ENCODE results near the gene CAPN5. TPM values are rescaled to one million over a fixed set of nuclear protein-coding genes. Genes with fewer than 3 reads are reported as not detected.
"Not testable (repeated sequence)": the region's sequence is repeated elsewhere in the genome, so short reads cannot be mapped to it uniquely, and the experiment has no call there.

The CAPN5 gene
- total and polyA plus RNA-seq, 2 of the 13 experiments (the other 11 are each of a cell fraction or from before 2014, with no cell fraction given), result 0.27 to 1.2 TPM

DNA sequence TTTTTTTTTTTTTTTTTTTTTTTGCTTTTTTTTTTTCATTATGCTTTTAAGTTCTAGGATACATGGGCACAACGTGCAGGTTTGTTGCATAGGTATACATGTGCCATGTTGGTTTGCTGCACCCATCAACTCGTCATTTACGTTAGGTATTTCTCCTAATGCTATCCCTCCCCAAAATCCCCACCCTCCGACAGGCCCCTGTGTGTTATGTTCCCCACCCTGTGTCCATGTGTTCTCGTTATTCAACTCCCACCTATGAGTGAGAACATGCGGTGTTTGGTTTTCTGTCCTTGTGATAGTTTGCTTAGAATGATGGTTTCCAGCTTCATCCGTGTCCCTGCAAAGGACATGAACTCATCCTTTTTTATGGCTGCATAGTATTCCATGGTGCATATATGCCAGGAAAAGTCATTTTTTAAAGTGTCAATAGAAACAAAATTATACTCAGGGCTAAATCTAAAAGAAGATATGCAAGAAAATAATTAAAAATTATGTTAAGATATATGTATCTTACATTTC lies 18.8 kb upstream of the CAPN5 start:
- ChIA-PET CTCF (ENCODE audit: low intra/inter-chr PET ratio, low total read pairs) (interaction anchor here (0.7 to 4.1 kb wide), 7 partner anchors 15 to 238 kb away, joined by 3 to 85 read pairs (median 11); no protein-coding TSS in a partner anchor), POLR2A (interaction anchor here (0.6 to 1.4 kb wide), 5 partner anchors 15 to 146 kb away, joined by 3 to 16 read pairs (median 4); no protein-coding TSS in a partner anchor)
- not testable (repeated sequence) for ATAC-seq; FAIRE-seq; H3K4me2 ChIP-seq (ENCODE audit: low read depth, low read length); H3K79me2 ChIP-seq (ENCODE audit: insufficient read depth, low read length); H3K36me3 ChIP-seq (replicated peaks in 1 of 2; ENCODE audit: control insufficient read depth in 1 of 2, insufficient read depth in 2 of 2, low read length in 2 of 2); H4K20me1 ChIP-seq (ENCODE audit: insufficient read depth, low read length); H3K27ac ChIP-seq (ENCODE audit: extremely low read length, insufficient read depth, low read length); H3K4me3 ChIP-seq (replicated peaks in 1 of 3; ENCODE audit: insufficient read depth in 1 of 3, low read depth in 2 of 3, low read length in 3 of 3); BruUV-seq (replicated peaks); DNase-seq (ENCODE audit: low spot score); H2AFZ ChIP-seq (ENCODE audit: low read length); H3K9me3 ChIP-seq (ENCODE audit: low read length); H3K9ac ChIP-seq (ENCODE audit: insufficient read depth, low read depth, low read length)
- intact Hi-C loops (cut with micrococcal nuclease; ENCODE audit: unreplicated experiment), result loop anchor here (1.0 to 10.0 kb wide), 5 partner anchors 53 to 323 kb away; no protein-coding TSS in a partner anchor
- in situ Hi-C loops (cut with HindIII; ENCODE audit: extremely low pct_ligation_motif_present, low pct_unique_long_range_greater_than_20kb), result loop anchor here (5.0 to 25.0 kb wide), 2 partner anchors 44 to 136 kb away; no protein-coding TSS in a partner anchor
- H3K27me3 ChIP-seq (ENCODE audit: control insufficient read depth in 1 of 2, insufficient read depth in 2 of 2, low read length in 2 of 2), result peaks cover 0 to 19% of the 10 kb centered on the region in 2 experiments; a peak in 4 of 5 replicates
- TF ChIP-seq, protein P1, sequence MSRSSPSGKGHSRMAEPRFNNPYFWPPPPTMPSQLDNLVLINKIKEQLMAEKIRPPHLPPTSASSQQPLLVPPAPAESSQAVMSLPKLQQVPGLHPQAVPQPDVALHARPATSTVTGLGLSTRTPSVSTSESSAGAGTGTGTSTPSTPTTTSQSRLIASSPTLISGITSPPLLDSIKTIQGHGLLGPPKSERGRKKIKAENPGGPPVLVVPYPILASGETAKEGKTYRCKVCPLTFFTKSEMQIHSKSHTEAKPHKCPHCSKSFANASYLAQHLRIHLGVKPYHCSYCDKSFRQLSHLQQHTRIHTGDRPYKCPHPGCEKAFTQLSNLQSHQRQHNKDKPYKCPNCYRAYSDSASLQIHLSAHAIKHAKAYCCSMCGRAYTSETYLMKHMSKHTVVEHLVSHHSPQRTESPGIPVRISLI (CRISPR knock-in tag; IDR thresholded peaks at IDR 0.05; ENCODE audit: borderline replicate concordance), result peak; percentile 47; the same call in 1 of the 2 replicates
- 53% methylated on average over 7 of the region's 7 CpGs for WGBS (ENCODE audit: low lambda C conversion rate)
- H3K4me1 ChIP-seq (ENCODE audit: insufficient read depth, low read length), result peaks cover 31% of the 10 kb centered on the region

DNA sequence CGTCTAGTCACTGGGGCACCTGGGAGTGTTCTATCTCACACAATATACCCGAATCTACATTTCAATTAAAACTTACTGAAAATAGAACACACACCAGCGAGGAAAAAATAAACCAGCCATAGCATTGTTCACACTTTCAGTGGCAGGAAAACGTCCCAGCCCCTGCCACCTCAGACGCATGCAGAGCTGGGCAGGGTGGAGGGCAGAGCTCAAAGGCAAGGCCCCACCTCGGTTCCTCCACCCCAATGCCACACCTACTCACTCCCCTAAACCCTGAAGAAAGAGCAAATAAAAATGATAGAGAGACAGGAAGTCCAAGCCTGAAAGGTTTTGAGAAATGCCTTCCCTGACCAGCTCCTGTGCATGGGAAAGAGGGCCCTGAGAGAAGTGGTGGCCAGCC lies 17.7 kb upstream of the CAPN5 start:
- no peak overlapping the region for H3K27ac ChIP-seq (ENCODE audit: extremely low read length, insufficient read depth, low read length)
- H3K9ac ChIP-seq (ENCODE audit: insufficient read depth, low read depth, low read length), result no peak overlapping the region
- no peak overlapping the region for H2AFZ ChIP-seq (ENCODE audit: low read length)
- BruUV-seq (replicated peaks), result no TSS peak
- no peak for FAIRE-seq
- H3K9me3 ChIP-seq (ENCODE audit: low read length), result no peaks in the 10 kb centered on the region
- DNase-seq (ENCODE audit: low spot score), result no peak
- ChIA-PET CTCF (ENCODE audit: low intra/inter-chr PET ratio, low total read pairs) (interaction anchor here (3.1 to 4.1 kb wide), 2 partner anchors 41 to 64 kb away, joined by 19 to 85 read pairs; no protein-coding TSS in a partner anchor), POLR2A (no interaction called here)
- no peaks in the 10 kb centered on the region for H4K20me1 ChIP-seq (ENCODE audit: insufficient read depth, low read length)
- peaks cover 1 to 22% of the 10 kb centered on the region in 2 experiments; a peak in 4 of 5 replicates for H3K27me3 ChIP-seq (ENCODE audit: control insufficient read depth in 1 of 2, insufficient read depth in 2 of 2, low read length in 2 of 2)
- H3K36me3 ChIP-seq (replicated peaks in 1 of 2; ENCODE audit: control insufficient read depth in 1 of 2, insufficient read depth in 2 of 2, low read length in 2 of 2), result no peaks in the 10 kb centered on the region
- H3K79me2 ChIP-seq (ENCODE audit: insufficient read depth, low read length), result no peaks in the 10 kb centered on the region
- TF ChIP-seq GZF1 (CRISPR knock-in tag; IDR thresholded peaks at IDR 0.05) (no peak), SAP130 (CRISPR knock-in tag; IDR thresholded peaks at IDR 0.05; ENCODE audit: low read depth) (0 out of 2 replicates have a peak, but pooled peaks have one; percentile 1)
- in situ Hi-C loops (cut with HindIII; ENCODE audit: extremely low pct_ligation_motif_present, low pct_unique_long_range_greater_than_20kb), result loop anchor here (5.0 to 25.0 kb wide), 2 partner anchors 43 to 137 kb away; no protein-coding TSS in a partner anchor
- ATAC-seq, result no peak
- peak overlapping the region; percentile 29 for H3K4me2 ChIP-seq (ENCODE audit: low read depth, low read length)
- intact Hi-C loops (cut with micrococcal nuclease; ENCODE audit: unreplicated experiment), result loop anchor here (5.0 to 10.0 kb wide), 2 partner anchors 242 to 324 kb away; no protein-coding TSS in a partner anchor
- 10% methylated on average over 6 of the region's 6 CpGs for WGBS (ENCODE audit: low lambda C conversion rate)
- H3K4me3 ChIP-seq (replicated peaks in 1 of 3; ENCODE audit: insufficient read depth in 1 of 3, low read depth in 2 of 3, low read length in 3 of 3), result no peak overlapping the region
- H3K4me1 ChIP-seq (ENCODE audit: insufficient read depth, low read length), result peaks cover 21% of the 10 kb centered on the region

Data from HepG2 (cell line).